HG03378 (cell line): ENCODE results near the gene PDK3.
A peak's percentile ranks its signal among the peaks of the same experiment; 100 is the strongest.

ENCODE experiments used
- ATAC-seq: cut with Tn5 transposase; IDR thresholded peaks from one replicate; pipeline ENCODE4 v1.9.1; 2021; ENCODE audit warnings: mild to moderate bottlenecking, moderate library complexity; ENCODE audit not compliant: unreplicated experiment

The PDK3 gene

DNA sequence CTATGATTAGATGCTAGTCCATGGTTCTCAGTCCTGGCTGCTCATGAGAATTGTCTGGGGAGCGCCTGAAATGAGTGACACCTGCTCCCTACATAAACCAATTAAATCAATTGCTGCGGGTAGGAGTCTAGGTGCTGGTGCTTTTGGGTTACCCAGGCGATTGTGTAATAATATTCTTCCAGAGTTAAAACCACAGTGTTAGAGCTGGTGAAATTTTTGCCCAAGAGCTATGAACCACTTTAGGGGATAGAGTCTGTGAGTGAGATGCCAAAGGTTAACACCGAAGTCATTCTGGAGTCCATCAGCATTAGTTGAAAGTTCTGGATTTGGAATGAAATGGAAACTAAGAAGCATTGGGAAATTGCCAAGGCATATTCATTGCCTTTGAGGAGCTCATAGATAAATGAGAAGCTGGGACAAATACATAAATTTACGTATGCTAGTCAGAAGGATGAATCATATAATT lies 15.3 kb downstream of the PDK3 start:
- ATAC-seq = peak; percentile 18

DNA sequence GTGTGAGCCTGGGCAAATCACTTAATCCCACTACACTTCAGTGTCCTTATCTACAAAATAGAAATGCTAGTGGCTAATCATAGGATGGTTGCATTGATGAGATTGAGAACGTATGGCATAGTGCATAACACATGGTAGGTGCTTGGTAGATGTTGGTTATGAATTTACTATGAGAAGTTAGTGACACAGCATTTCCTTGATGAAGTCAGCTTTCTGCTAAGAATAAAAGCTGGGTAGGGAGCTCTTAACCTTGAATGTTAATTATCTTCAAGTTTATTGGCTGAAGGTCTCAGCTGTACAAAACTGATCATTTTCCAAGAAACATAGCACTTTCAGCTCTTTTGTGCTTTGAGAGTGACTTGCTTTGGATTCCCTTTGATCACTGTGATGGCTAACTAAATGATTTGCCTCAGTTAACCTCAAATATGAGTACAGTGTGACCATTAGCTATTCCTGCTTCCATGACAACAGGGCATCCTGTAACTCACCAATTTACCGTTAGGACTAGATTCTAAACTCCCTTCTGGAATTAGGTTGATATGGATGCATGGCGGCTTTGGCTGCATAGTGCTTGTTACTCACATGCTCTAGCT lies 17.8 kb downstream of the PDK3 start:
- ATAC-seq = no peak

DNA sequence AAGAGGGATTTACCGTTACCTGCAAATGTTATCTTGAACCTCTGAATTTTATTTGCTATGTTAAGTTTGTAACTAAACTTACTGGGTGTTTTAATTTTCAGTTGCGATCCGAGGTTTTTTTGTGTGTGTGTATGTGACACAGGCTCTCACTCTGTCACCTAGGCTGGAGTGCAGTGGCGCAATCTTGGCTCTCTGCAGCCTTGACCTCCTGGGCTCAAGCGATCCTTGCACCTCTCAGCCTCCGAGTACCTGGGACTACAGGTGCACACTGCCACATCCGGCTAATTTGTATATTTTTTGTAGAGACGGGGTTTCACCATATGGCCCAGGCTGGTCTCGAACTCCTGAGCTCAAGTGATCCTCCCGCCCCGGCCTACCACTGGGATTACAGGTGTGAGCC lies 18.5 kb downstream of the PDK3 start:
- no peak for ATAC-seq

DNA sequence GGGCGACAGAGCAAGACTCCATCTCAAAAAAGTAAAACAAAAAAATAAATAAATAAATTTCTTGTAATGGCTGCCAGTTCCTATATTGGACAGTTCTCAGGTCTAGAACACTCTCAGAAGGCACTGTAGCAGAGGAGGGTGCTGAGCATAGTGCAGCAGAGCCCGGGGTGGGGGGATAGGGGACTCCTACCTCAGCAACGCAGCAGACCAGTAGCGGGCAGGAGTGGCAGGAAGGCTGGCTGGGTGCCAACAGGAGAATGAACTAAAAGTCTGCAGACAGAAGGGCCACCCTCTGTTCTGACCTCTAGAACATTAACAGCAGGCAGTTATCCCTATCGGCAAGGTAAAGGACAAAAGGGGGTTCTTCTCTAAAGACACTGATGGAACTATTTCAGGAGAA lies 20.2 kb downstream of the PDK3 start:
- no peak for ATAC-seq

DNA sequence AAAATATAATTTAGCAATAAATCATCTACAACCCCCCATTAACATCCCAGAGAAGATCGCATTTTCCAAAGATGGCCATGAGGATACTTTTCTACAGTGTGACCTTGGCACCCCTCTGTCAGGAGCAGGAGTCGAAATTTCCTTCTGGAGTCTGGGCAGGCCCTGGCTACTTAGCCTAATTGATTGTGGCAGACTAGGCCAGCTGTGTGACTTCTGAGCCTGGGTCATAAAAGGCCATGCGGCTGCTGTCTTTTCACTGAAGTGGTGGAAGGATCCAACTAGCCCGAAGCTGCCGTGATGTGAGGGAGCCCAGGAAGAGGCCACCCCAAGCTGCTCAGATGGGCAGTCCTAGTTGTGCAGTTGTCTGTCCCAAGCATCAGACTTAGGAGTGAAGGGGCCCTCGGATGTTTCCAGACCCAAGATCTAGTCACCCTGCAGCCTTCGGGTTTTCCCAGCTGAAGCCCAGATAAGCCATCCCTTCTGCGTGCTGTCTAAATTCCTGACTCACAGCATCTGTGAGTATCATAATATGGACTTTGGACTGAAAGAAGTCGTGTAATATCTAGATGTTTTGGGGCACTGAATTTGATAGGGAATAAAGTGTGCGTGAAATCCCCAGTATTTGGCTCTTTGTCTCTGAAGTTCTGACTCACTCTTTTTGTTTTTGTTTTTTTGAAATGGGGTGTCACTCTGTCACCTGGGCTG lies 21.0 kb downstream of the PDK3 start:
- no peak for ATAC-seq

DNA sequence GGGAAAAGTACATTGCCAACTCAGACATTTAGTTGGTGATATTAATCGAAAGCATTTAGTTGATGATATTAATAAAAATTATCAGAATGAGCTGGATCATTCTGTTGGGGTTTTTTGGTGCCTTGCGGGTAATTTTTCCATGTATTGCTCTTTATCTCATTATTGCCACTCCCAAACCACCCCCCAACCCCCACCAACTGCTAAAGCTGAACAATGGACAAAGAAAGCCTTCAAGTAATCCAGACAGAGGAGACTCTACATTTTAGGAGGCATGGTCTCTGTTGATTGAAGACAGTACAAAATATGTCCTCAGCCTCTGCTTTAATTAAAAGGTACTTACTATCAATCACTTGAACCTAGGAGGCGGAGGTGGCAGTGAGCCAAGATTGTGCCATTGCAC lies 22.5 kb downstream of the PDK3 start:
- ATAC-seq = no peak

DNA sequence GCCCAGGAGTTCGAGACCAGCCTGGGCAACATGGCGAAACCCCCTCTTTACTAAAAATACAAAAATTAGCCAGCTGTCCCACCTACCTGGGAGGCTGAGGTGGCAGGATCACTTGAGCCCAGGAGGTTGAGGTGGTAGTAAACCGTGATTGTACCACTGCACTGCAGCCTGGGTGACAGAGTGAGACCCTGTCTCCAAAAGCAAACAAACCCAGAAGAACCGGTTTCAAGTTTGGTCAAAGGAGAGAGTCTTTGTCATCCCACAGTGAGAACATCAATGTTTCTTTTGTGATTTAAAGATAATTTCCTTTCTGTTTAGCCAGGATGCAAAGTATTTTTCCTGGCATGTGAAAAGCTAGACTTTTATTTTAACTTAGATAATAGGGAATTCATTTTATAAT lies 26.7 kb downstream of the PDK3 start:
- ATAC-seq = no peak

DNA sequence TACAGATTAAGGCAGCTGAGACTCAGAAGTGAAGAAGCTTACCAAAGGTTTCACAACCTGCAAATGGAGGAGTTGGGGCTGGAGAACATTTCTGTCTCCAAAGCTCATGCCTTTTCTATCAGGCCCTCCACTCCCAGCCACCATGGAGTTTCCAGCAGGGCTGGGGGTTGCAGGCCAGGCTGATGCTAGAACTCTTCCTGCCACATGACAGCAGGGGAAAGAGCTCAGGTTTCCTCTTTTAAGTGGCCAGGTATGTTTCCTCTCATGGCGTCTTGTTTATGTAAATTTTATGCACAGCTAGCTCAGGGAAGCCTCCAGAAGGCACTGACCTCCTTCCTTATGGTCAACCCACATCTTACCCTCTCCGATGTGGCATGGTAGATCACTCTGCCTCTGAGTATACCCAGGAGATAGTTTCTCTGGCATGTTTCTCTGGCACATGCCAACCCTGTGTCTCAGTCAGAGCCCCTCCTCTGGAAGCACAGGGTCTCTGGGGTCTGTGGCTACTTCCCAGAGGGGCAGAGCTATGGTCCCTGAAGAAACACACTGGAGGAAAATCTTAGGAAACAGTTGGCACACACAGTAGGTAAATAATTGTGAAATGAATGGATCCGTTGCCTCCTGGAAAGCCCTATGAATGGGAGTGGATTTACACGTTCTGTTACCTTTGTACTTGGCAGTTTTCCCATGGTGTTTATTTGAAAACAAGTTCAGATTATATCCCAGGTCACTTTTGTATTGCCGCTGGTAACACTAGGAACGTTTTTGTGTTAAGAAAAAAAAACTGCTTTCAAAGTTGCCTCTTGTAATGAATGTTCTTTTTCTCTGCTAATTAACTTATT lies 28.9 kb downstream of the PDK3 start:
- no peak for ATAC-seq

DNA sequence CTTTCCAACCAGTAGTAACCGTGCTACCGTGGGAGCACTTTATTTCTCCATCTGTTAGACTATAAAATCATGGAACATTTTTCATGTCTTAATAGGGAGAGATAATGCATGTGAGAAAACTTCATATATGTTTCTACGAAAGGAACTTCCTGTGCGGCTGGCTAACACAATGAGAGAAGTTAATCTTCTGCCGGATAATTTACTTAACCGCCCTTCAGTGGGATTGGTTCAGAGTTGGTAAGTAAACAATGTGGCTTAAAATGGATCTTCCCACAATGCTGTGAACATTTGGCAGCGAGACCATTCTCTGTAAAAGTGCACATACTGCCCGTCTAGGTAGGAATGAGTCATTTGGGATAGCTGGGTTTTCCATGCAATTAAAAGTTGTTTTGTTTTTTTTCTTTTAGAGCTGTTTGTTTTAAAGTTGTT lies 29.6 kb downstream of the PDK3 start:
- ATAC-seq = no peak

DNA sequence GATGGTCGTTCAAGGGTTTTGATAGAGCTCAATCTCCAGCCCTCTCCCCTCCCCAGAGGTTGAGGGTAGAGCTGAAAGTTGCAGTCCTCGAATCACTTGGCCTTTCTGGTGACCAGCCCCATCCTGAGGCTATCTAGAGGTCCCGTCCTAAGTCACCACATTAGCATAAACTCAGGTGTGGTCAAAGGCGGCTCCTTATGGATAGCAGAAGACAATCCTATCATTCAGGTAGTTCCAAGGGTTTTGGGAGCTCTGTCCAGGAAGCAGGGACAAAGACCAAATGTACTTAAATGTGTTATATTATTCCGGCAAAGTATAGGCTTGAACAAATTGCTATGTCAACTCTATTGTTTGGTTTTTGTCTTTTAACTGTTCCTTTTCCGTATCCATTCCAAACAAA lies 30.6 kb downstream of the PDK3 start:
- ATAC-seq = no peak

DNA sequence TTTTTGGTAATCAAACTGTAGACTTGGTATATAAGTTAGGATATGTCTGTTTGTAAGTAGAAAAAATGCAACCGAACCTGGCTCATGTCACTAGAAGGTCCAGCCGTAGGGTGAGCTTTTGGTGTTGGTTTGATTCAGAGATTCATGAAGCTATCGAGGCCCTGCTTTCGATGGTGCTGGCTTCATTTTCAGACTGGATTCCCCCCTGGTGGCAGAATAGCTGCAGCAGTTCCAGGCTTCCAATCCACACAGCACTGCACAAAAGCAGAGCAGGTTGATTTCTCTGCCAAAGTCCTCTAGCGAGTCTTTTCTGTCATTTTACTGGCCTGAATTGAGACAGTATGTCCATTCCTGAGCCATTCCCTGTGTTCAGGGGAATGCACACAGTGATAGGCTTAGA lies 33.1 kb downstream of the PDK3 start:
- ATAC-seq = no peak

DNA sequence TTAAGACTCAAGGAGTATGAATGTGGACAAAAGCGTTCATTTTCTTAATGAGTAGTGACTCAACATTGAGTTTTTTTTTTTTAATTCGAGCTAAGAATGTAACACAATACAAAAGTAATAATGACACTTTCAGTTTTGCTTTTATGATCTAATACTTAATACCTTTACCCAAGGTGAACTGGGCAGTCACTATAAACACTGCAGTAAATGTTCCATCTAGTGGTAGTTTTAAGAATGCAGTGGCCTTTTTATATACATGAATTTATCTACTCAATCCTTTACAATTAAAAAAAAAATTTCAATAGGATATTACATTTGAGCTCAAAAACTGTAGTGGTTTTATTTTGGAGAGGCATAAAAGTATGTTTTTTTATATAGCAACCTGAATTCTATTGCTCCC lies 33.9 kb downstream of the PDK3 start:
- ATAC-seq = peak; percentile 83

DNA sequence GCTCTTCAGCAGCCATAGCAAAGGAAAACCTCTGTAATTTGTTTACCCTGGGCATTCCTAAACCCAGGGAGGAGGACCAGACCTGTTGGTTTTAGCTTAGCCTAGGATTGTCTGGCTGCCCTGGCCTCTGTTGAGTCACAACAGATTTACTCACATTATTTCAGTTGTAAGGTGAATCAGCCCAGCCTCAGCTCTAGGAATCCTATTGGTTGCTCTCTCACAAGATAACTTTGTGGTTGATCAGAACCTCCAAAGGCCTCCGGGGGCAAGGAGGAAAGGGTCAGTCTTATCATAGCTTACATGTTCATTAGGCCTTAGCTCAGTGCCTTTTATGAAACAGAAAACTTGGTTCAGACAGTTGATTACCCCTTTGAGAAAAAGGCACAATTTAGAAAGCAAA lies 41.0 kb downstream of the PDK3 start:
- ATAC-seq = peak; percentile 88

DNA sequence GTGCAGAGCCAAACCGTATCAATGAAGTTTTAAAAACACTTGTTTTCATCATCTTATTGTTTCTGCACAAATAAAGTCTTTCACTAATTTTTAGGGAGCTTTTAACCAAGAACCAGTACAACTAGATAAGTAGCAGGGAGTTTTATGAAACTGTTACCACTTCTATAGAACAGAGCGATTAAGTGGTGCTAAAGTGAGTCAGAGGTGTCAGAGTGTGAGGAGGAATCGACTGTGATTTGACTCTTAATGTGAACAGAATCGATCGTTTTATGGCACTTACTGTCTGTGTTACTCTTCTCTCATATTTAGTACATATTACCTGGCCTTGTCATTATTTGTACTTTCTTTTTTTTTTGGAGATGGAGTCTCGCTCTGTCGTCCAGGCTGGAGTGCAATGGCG lies 43.3 kb downstream of the PDK3 start:
- no peak for ATAC-seq

DNA sequence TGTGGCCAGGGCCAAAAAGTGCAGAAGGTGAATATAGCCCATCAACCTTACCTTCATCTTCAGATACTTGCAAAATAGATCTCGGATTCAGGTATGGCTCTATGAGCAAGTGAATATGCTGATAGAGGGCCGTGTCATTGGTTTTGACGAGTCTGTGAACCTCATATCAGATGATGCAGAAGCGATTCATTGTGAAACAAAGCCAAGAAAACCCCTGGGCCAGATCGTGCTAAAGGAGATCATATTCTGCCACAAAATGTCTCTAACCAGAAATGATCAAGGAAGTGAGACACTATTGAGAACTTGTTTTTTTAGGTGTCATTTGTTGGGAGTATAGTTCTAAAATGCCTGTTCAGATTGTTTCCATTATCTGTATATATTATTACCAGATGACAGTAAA lies 48.3 kb downstream of the PDK3 start:
- peak; percentile 99 for ATAC-seq

DNA sequence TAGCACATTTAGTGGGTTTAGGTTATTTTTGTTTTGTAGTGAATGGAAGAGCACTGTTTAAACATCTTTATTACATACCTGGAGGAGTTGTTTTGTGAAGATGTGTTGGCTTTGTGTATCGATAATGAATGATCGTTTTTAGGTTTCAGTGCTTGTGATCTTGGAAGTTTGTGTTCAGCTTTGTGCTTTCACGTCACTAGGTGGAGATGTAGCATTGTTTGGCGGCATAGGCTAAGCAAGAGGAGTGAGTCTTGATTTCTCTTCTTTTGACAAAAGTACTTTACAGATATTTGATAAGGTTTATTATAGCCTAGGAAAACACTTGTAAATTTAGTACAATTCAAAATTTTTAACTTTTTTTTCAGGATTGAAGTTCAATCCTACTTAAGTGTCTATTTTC lies 50.4 kb downstream of the PDK3 start:
- ATAC-seq = no peak

DNA sequence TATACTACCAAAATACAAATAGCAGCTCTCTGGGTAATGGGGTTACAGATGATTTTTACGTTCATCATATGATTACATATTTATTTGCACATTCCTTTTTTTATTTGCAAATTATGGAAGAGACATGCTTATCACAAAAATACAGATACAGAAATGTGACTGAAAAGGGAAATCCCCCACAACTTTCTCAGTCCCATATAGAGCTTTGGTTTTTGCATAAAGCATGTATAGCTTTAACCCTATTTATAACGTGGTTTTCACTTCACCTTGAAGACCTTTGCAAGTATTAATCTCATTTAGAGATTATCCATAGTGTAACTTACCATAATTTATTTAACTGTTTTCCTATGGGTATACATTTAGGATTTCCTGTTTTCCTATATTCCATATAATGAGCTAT lies 55.4 kb downstream of the PDK3 start:
- no peak for ATAC-seq

DNA sequence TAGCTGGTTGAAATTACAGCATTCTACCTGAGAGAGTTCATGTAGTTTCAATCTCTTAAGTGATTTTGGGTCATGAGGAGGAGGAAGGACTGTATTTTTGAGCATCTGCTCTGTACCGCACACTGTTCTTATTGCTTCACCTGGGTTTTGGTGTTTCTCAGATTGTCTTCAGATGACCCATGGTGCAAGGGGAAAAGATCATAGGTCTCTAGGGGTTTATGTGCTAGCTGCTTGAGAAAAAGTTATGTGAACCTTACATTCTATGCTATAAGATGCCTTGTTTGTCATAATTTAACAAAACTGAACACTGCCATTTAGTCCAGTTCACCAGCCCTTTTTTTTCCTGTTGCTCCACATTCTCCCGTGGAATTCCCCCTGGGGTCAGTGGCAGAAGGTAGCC lies 60.4 kb downstream of the PDK3 start:
- no peak for ATAC-seq

DNA sequence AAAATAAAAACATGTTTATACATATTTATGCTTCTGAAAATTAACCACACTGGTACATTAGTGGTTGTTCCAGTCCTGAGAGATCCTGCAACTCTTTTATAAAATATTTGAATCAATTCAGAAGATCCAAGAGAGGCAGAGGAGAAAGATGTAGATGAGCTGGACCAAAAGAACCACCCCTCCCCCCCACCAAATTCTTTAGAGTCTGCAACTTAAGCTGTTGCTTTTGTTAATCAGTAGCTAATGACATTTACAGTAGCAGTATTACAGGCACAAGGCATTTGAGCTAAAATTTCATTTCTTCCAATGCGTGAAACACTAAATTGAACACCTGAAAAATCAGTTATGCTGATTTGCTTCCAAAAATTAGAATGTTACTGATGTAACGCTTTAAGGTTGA lies 61.5 kb downstream of the PDK3 start:
- no peak for ATAC-seq

DNA sequence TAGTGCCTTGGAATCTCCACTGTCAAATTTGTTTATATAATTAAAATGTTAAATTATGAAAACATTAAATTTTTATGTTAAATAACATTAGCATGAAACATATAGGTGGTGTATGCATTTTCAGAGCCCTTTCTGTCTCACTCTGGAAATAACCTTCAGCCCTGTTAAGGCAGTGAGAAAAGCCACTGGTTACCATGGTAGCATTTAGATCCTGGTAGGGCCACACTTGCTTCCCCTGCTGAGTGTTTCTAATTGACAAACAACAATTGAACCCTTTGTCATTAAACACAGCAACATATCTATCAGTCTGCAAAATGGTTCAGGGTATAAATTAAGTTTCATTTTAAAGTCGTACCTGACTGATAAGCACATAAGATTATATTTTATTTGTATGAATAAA lies 63.5 kb downstream of the PDK3 start:
- ATAC-seq = no peak

DNA sequence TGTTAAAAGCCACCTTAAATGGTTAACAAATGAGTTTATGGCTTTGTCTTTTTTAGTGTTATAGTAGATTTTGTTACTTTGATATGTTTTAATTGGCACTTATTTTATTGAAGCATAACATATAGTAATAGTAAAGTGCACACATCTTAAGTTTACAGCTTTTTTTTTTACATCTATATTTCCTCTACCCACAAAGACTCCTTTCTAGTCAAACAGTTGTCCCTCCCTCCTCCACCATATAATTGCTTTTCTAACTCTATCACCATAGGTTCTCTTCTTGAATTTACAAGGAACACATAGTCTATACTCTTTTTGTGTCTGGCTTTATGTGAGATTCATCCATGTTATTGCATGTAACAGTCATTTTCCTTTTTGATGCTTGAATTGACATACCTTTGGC lies 71.5 kb downstream of the PDK3 start:
- no peak for ATAC-seq

DNA sequence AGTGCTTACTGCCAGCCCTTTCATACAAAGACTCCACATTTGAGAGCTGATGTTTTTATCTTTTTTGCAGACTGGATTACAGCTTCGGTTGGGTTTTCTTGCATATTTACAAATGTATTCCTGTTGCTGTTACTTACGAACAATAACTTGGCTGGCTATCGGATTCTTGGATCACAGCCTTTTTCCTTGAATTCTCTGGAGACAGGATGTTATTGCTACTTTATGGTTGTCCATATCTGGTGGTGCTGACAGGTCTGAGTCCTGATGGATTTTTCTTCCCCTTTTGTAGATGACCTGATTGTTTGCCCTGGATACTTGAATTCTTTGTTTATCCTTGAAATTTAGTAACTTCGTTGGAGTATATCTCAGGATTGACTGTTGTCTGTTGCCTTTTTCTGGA lies 77.7 kb downstream of the PDK3 start:
- ATAC-seq = no peak
